GM12878 (cell line): ENCODE data around the gene FAAP100. TPM values are rescaled to one million over a fixed set of nuclear protein-coding genes. Genes with fewer than 3 reads are reported as not detected.

Experiments used
- ATAC-seq: fragments of 200-7000 bp; cut with Tn5 transposase; 3 replicates; pipeline ENCODE4 v1.9.1; 2020; ENCODE audit warnings: mild to moderate bottlenecking, moderate library complexity
- Bru-seq: library from RNA; stranded (reverse); fragments of 400-500 nt; gene quantifications from one replicate; lab custom pipeline; 2021; lab: Mats Ljungman, UMichigan
- BruChase-seq, 2 experiments: library from RNA; stranded (reverse); fragments of 400-500 nt; gene quantifications; one replicate each; lab custom pipeline; 2021; lab: Mats Ljungman, UMichigan
- BruUV-seq: library from RNA; stranded (reverse); fragments of 400-500 nt; replicated peaks from 2 replicates; lab custom pipeline; 2021; lab: Mats Ljungman, UMichigan
- CTCF ChIA-PET: fragments of 300-600 bp; sonication (Branson Sonifier 250); formaldehyde crosslinking; extraction: SDS; loops from one replicate; lab custom pipeline; 2021; ENCODE audit warnings: inconsistent platforms; lab: Yijun Ruan, JAX
- POLR2A ChIA-PET: fragments of 350-600 bp; formaldehyde crosslinking; extraction: SDS; loops from one replicate; lab custom pipeline; 2021; ENCODE audit warnings: inconsistent platforms; lab: Charles Lee
- RAD21 ChIA-PET: fragments of 300-600 bp; sonication (Branson Sonifier 250); formaldehyde crosslinking; loops from one replicate; lab custom pipeline; 2023; ENCODE audit warnings: antibody characterized with exemption; ENCODE audit not compliant: unreplicated experiment; lab: Charles Lee
- SMC1A ChIA-PET: fragments of 300-600 bp; sonication (Branson Sonifier 250); formaldehyde crosslinking; loops from one replicate; lab custom pipeline; 2023; ENCODE audit not compliant: unreplicated experiment, uncharacterized antibody; lab: Charles Lee
- DNase-seq: peaks from one replicate; pipeline ENCODE4 v3.0.0-alpha.2; 2011; ENCODE audit warnings: low read depth, low spot score
- FAIRE-seq: peaks from 3 replicates; lab custom pipeline; 2011; peaks lifted over from hg19 to GRCh38; lab: Jason Lieb, UNC
- H2AFZ ChIP-seq: 2 replicates; pipeline ENCODE4 v1.6.0; 2011; ENCODE audit warnings: low read depth, low read length, control low read depth; ENCODE audit not compliant: control insufficient read depth
- H3K27ac ChIP-seq: 2 replicates; pipeline ENCODE4 v1.5.1; 2011; ENCODE audit warnings: control low read depth; ENCODE audit not compliant: control insufficient read depth, insufficient read depth
- H3K27me3 ChIP-seq, 2 experiments: replicated peaks in 1 of 2; 2 replicates each; pipeline versions ENCODE4 v1.6.0 to v1.6.1; 2011; ENCODE audit warnings: low read length in 1 of 2; ENCODE audit not compliant: control insufficient read depth in 2 of 2, insufficient read depth in 2 of 2
- H3K36me3 ChIP-seq, 2 experiments: 2 replicates each; pipeline ENCODE4 v1.5.1; 2011; ENCODE audit warnings: low read length in 1 of 2; ENCODE audit not compliant: control insufficient read depth in 2 of 2, insufficient read depth in 2 of 2
- H3K4me1 ChIP-seq: 2 replicates; pipeline ENCODE4 v1.6.1; 2011; ENCODE audit warnings: mild to moderate bottlenecking, low read length, moderate library complexity, mixed read lengths; ENCODE audit not compliant: control insufficient read depth, insufficient read depth
- H3K4me2 ChIP-seq: 2 replicates; pipeline ENCODE4 v1.6.0; 2011; ENCODE audit warnings: control low read depth; ENCODE audit not compliant: control insufficient read depth, insufficient read depth
- H3K4me3 ChIP-seq: fragments of 200-600 bp; sonication (generic); 2 replicates; pipeline ENCODE4 v1.5.1; 2016
- H3K79me2 ChIP-seq: 2 replicates; pipeline ENCODE4 v1.6.0; 2011; ENCODE audit warnings: low read length; ENCODE audit not compliant: control insufficient read depth, insufficient read depth
- H3K9ac ChIP-seq: 2 replicates; pipeline ENCODE4 v1.8.0; 2011; ENCODE audit warnings: low read length, control low read depth, mixed read lengths; ENCODE audit not compliant: control insufficient read depth, insufficient read depth
- H3K9me3 ChIP-seq: replicated peaks from 3 replicates; pipeline ENCODE4 v1.5.1; 2011; ENCODE audit warnings: mild to moderate bottlenecking, low read length; ENCODE audit not compliant: control insufficient read depth, insufficient read depth
- H4K20me1 ChIP-seq: 2 replicates; pipeline ENCODE4 v1.6.0; 2011; ENCODE audit not compliant: control insufficient read depth, insufficient read depth
- KLF5 ChIP-seq: fragments of 450-650 bp; IDR thresholded peaks from 2 replicates; pipeline ENCODE4 v1.6.1; 2014; ENCODE audit warnings: mild to moderate bottlenecking; ENCODE audit not compliant: partially characterized antibody
- MTA3 ChIP-seq: IDR thresholded peaks from 2 replicates; pipeline ENCODE4 v1.6.1; 2012; ENCODE audit warnings: low read length, inconsistent platforms, borderline replicate concordance
- POU2F2 ChIP-seq: IDR thresholded peaks from 3 replicates; pipeline ENCODE4 v1.6.1; 2011; ENCODE audit warnings: low read depth, mild to moderate bottlenecking, low read length, borderline replicate concordance
- RBBP5 ChIP-seq: fragments of 200-600 bp; sonication (generic); conservative IDR thresholded peaks from 2 replicates; pipeline ENCODE4 v1.6.1; 2016
- TARDBP ChIP-seq: IDR thresholded peaks from 2 replicates; pipeline ENCODE4 v1.6.1; 2016; ENCODE audit warnings: borderline replicate concordance
- TCF12 ChIP-seq: IDR thresholded peaks from 2 replicates; pipeline ENCODE4 v1.6.1; 2011; ENCODE audit warnings: low read depth, mild to moderate bottlenecking, low read length
- TCF7 ChIP-seq: IDR thresholded peaks from 2 replicates; pipeline ENCODE4 v1.6.1; 2014; ENCODE audit warnings: antibody characterized with exemption, borderline replicate concordance
- ZZZ3 ChIP-seq: IDR thresholded peaks from 2 replicates; pipeline ENCODE4 v1.6.1; 2011; ENCODE audit warnings: low read depth; ENCODE audit not compliant: control insufficient read depth, insufficient read length
- WGBS: methylation state at CpG from one replicate; pipeline ENCODE4 v1.1.6; 2016; ENCODE audit warnings: low lambda C conversion rate; ENCODE audit not compliant: insufficient replicate concordance, insufficient coverage; ENCODE audit errors: missing lambda C conversion rate; 5-methylcytosine and 5-hydroxymethylcytosine counted together
- in situ Hi-C: fragments of 300-500 bp; cut with MboI; formaldehyde crosslinking; loops from 9 replicates; pipeline ENCODE4 v1.14.3; 2018; ENCODE audit warnings: mixed read lengths
- intact Hi-C: fragments of 100-400 bp; cut with micrococcal nuclease; formaldehyde crosslinking; loops from one replicate; pipeline ENCODE4 v1.14.2; 2022; ENCODE audit not compliant: unreplicated experiment
- long read RNA-seq, 2 experiments: library from polyadenylated mRNA; unstranded; transcript quantifications; one replicate each; pipeline ENCODE4 v2.0.0, GENCODE V29; 2019 to 2020
- polyA minus RNA-seq, 3 experiments: library from RNA; depleted of rRNA, polyadenylated mRNA; stranded (reverse); fragments of >200 nt; gene quantifications; 2 replicates each; pipeline ENCODE4 v1.2.3, GENCODE V29; 2011
- polyA plus RNA-seq, 11 experiments: library from polyadenylated mRNA; depleted of rRNA in 4 of 11; unstranded in 6 of 11; stranded (reverse) in 5 of 11; fragments of >200 nt; fragmentation: Nextera tagmentation in 4 of 11; fragmentation: Illumina TruSeq in 1 of 11; extraction: Ambion mirVana in 4 of 11; extraction: Trizol in 1 of 11; gene quantifications; 1 replicate in 1 of 11; 2 replicates in 10 of 11; pipeline versions ENCODE4 v1.2.1 to v1.2.3, GENCODE V29; 2011 to 2016; ENCODE audit warnings: inconsistent platforms in 2 of 11, missing spikeins in 2 of 11, low read depth in 1 of 11
- total RNA-seq, 4 experiments: library from RNA; depleted of rRNA in 3 of 4; stranded (reverse); fragments of >200 nt in 3 of 4; fragmentation: Illumina TruSeq in 1 of 4; extraction: Trizol in 1 of 4; gene quantifications; 2 replicates each; pipeline versions ENCODE4 v1.2.1 to v1.2.3, GENCODE V29; 2013 to 2021
- TF ChIP-seq, protein P1 (sequence below): fragments of 450-650 bp; formaldehyde crosslinking; IDR thresholded peaks from 2 replicates; pipeline ENCODE4 v1.4.0; 2020; ENCODE audit warnings: mild to moderate bottlenecking, moderate library complexity
- TF ChIP-seq, protein P2 (sequence below): IDR thresholded peaks from 2 replicates; pipeline ENCODE4 v1.6.1; 2012; ENCODE audit warnings: low read depth, low read length, improper control_type of control experiment

FAAP100 gene, protein sequence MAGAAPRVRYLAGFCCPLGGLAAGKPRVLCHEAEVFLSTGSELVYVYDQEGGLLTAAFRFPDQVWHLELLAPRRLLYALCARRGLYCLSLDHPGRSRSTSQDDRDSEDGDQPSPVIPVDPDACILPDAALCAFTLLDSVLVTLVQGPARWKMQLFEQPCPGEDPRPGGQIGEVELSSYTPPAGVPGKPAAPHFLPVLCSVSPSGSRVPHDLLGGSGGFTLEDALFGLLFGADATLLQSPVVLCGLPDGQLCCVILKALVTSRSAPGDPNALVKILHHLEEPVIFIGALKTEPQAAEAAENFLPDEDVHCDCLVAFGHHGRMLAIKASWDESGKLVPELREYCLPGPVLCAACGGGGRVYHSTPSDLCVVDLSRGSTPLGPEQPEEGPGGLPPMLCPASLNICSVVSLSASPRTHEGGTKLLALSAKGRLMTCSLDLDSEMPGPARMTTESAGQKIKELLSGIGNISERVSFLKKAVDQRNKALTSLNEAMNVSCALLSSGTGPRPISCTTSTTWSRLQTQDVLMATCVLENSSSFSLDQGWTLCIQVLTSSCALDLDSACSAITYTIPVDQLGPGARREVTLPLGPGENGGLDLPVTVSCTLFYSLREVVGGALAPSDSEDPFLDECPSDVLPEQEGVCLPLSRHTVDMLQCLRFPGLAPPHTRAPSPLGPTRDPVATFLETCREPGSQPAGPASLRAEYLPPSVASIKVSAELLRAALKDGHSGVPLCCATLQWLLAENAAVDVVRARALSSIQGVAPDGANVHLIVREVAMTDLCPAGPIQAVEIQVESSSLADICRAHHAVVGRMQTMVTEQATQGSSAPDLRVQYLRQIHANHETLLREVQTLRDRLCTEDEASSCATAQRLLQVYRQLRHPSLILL
- total RNA-seq (2013; cell fraction: nucleolus; rRNA removed): 86.7 and 99.0 TPM in 2 replicates
- total RNA-seq (2014; rRNA removed): 25.1 and 25.8 TPM in 2 replicates
- total RNA-seq (2014; rRNA removed; fragmentation: Illumina TruSeq; extraction: Trizol): 8.1 and 12.2 TPM in 2 replicates
- 39.6 and 46.2 TPM in 2 replicates for total RNA-seq (2021)
- polyA plus RNA-seq (2011; ENCODE audit: low read depth): 6.6 TPM
- polyA plus RNA-seq (2011; rRNA removed): 3.4 and 8.1 TPM in 2 replicates
- polyA plus RNA-seq (2011; cell fraction: cytosol; rRNA removed): 16.4 and 25.8 TPM in 2 replicates
- 52.4 and 74.0 TPM in 2 replicates for polyA plus RNA-seq (2011; cell fraction: nucleus; rRNA removed)
- polyA plus RNA-seq (2012): 16.2 and 18.9 TPM in 2 replicates
- 1.4 and 5.2 TPM in 2 replicates for polyA plus RNA-seq (2014; fragmentation: Illumina TruSeq; extraction: Trizol)
- under 1 TPM; 0.11 to 0.49 TPM for polyA plus RNA-seq (2014; fragmentation: Nextera tagmentation; extraction: Ambion mirVana)
- polyA plus RNA-seq (2014; rRNA removed): 34.4 and 39.8 TPM in 2 replicates
- polyA plus RNA-seq (2016; fragmentation: Nextera tagmentation; extraction: Ambion mirVana): 10 to 100 TPM; 22.0 to 26.8 TPM
- polyA minus RNA-seq (2011; rRNA and poly(A)+ RNA removed): 8.9 and 32.2 TPM in 2 replicates
- polyA minus RNA-seq (2011; cell fraction: cytosol; rRNA and poly(A)+ RNA removed): 13.6 and 14.8 TPM in 2 replicates
- 36.3 and 44.7 TPM in 2 replicates for polyA minus RNA-seq (2011; cell fraction: nucleus; rRNA and poly(A)+ RNA removed)
- Bru-seq, nascent RNA: percentile 65 among the genes with signal in this experiment
- percentile 70 among the genes with signal in this experiment for BruChase-seq, experiment 1, labeled RNA remaining after a 6-hour chase
- BruChase-seq, experiment 2, labeled RNA remaining after a 2-hour chase: percentile 62 among the genes with signal in this experiment
- long read RNA-seq, experiment 1, partial matches to known transcripts: 2 of 13 reads
- long read RNA-seq, experiment 1, other reads (novel, unspliced or antisense): 5 of 13 reads
- long read RNA-seq, experiment 2: 0 reads

- Histone ChIP-seq H2AFZ (peak within 1 kb of the TSS; percentile 51), H3K36me3 (peaks cover 15 to 21% of the 10 kb centered on the region in 2 experiments; a peak in 3 of 4 replicates), H3K79me2 (peaks cover 24% of the 10 kb centered on the region), H3K27ac (peak within 1 kb of the TSS; percentile 58), H4K20me1 (no peaks in the 10 kb centered on the region), H3K4me2 (peak within 1 kb of the TSS; percentile 88), H3K9ac (peak within 1 kb of the TSS; percentile 74), H3K4me1 (peaks cover 14% of the 10 kb centered on the region), H3K4me3 (peak within 1 kb of the TSS; percentile 93), H3K27me3 (no peaks in the 10 kb centered on the region), H3K9me3 (no peaks in the 10 kb centered on the region)
- WGBS: 1% methylated on average over 84 of the region's 85 CpGs
- DNase-seq (peak; percentile 30), ATAC-seq (peak; percentile 74), FAIRE-seq (peak; percentile 18)
- intact Hi-C loops: loop anchor here (2.0 kb wide), 1 partner anchor 36 kb away; no protein-coding TSS in a partner anchor
- ChIA-PET CTCF (interaction anchor here (1.2 to 2.0 kb wide), 3 partner anchors 34 to 48 kb away, joined by 5 to 13 read pairs (median 7); no protein-coding TSS in a partner anchor), RAD21 (interaction anchor here (0.7 to 2.9 kb wide), 11 partner anchors 8 to 313 kb away, joined by 3 to 17 read pairs (median 4); partner anchors contain the start of genes NDUFAF8, PDE6G and TEPSIN), SMC1A (interaction anchor here (0.6 to 1.7 kb wide), 5 partner anchors 25 to 68 kb away, joined by 3 to 6 read pairs (median 3); no protein-coding TSS in a partner anchor), POLR2A (interaction anchor here (0.6 to 3.0 kb wide), 11 partner anchors 10 to 150 kb away, joined by 3 to 34 read pairs (median 7); no protein-coding TSS in a partner anchor)
- in situ Hi-C loops: no loop called here
- TSS peak; percentile 41 for BruUV-seq
- TF ChIP-seq TCF7 (no peak), ZZZ3 (no peak), MTA3 (no peak), POU2F2 (peak; percentile 11; the same call in 1 of the 3 replicates), TARDBP (no peak), RBBP5 (no peak), KLF5 (no peak), TCF12 (no peak)
- TF ChIP-seq, protein P1, sequence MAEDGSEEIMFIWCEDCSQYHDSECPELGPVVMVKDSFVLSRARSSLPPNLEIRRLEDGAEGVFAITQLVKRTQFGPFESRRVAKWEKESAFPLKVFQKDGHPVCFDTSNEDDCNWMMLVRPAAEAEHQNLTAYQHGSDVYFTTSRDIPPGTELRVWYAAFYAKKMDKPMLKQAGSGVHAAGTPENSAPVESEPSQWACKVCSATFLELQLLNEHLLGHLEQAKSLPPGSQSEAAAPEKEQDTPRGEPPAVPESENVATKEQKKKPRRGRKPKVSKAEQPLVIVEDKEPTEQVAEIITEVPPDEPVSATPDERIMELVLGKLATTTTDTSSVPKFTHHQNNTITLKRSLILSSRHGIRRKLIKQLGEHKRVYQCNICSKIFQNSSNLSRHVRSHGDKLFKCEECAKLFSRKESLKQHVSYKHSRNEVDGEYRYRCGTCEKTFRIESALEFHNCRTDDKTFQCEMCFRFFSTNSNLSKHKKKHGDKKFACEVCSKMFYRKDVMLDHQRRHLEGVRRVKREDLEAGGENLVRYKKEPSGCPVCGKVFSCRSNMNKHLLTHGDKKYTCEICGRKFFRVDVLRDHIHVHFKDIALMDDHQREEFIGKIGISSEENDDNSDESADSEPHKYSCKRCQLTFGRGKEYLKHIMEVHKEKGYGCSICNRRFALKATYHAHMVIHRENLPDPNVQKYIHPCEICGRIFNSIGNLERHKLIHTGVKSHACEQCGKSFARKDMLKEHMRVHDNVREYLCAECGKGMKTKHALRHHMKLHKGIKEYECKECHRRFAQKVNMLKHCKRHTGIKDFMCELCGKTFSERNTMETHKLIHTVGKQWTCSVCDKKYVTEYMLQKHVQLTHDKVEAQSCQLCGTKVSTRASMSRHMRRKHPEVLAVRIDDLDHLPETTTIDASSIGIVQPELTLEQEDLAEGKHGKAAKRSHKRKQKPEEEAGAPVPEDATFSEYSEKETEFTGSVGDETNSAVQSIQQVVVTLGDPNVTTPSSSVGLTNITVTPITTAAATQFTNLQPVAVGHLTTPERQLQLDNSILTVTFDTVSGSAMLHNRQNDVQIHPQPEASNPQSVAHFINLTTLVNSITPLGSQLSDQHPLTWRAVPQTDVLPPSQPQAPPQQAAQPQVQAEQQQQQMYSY (CRISPR knock-in tag): no peak
- TF ChIP-seq, protein P2, sequence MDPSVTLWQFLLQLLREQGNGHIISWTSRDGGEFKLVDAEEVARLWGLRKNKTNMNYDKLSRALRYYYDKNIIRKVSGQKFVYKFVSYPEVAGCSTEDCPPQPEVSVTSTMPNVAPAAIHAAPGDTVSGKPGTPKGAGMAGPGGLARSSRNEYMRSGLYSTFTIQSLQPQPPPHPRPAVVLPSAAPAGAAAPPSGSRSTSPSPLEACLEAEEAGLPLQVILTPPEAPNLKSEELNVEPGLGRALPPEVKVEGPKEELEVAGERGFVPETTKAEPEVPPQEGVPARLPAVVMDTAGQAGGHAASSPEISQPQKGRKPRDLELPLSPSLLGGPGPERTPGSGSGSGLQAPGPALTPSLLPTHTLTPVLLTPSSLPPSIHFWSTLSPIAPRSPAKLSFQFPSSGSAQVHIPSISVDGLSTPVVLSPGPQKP: no peak
Observed at GRCh38 chr17:81552244-81553017, at the start of gene FAAP100. Gene FAAP100, minus strand, starts transcription at chr17:81552353. Its CDS starts 23 bp downstream, at chr17:81552330.
